HFFc6 (cell line): Measurements from ENCODE around the gene PKD1. TPM values are rescaled to one million over a fixed set of nuclear protein-coding genes. Genes with fewer than 3 reads are reported as not detected.
A peak's percentile ranks its signal among the peaks of the same experiment; 100 is the strongest.

ENCODE experiments used
- DNase-seq: peaks from one replicate; pipeline ENCODE4 v3.0.0-alpha.2; 2018
- H3K27ac Mint-ChIP-seq: 2 replicates; pipeline ENCODE4 v1.8.0; 2020; ENCODE audit warnings: mild to moderate bottlenecking, mixed read lengths
- H3K27me3 Mint-ChIP-seq: 2 replicates; pipeline ENCODE4 v1.8.0; 2021; ENCODE audit warnings: mild to moderate bottlenecking, moderate library complexity, mixed read lengths; ENCODE audit not compliant: insufficient read depth
- H3K36me3 Mint-ChIP-seq: 2 replicates; pipeline ENCODE4 v1.8.0; 2021; ENCODE audit warnings: low read depth, mixed read lengths
- H3K4me1 Mint-ChIP-seq: 2 replicates; pipeline ENCODE4 v1.8.0; 2020; ENCODE audit warnings: low read depth, mixed read lengths
- H3K4me3 Mint-ChIP-seq: 2 replicates; pipeline ENCODE4 v1.8.0; 2020; ENCODE audit warnings: mild to moderate bottlenecking, moderate library complexity, mixed read lengths
- H3K9me3 Mint-ChIP-seq: 2 replicates; pipeline ENCODE4 v1.8.0; 2020; ENCODE audit warnings: mild to moderate bottlenecking, mixed read lengths
- CTCF ChIP-seq: fragments of 200-600 bp; sonication (generic); IDR thresholded peaks from 2 replicates; pipeline ENCODE4 v1.5.0; 2021; ENCODE audit warnings: antibody characterized with exemption, mild to moderate bottlenecking
- microRNA-seq: library from miRNA; unstranded; fragments of <30 nt; microRNA quantifications from one replicate; pipeline ENCODE4, GENCODE V29; 2019
- total RNA-seq, 6 experiments: library from RNA; stranded (reverse); fragmentation: NEBNext Ultra II Directional; extraction: Animal tissue kit (Norgen Biotek cat#: 25700); gene quantifications; 2 replicates in 1 of 6; 3 replicates in 5 of 6; pipeline ENCODE4 v1.2.3, GENCODE V29; 2021

PKD1 gene
- total RNA-seq, 6 experiments from 2014 or later = 77.9 to 118 (median 82.5) TPM

DNA sequence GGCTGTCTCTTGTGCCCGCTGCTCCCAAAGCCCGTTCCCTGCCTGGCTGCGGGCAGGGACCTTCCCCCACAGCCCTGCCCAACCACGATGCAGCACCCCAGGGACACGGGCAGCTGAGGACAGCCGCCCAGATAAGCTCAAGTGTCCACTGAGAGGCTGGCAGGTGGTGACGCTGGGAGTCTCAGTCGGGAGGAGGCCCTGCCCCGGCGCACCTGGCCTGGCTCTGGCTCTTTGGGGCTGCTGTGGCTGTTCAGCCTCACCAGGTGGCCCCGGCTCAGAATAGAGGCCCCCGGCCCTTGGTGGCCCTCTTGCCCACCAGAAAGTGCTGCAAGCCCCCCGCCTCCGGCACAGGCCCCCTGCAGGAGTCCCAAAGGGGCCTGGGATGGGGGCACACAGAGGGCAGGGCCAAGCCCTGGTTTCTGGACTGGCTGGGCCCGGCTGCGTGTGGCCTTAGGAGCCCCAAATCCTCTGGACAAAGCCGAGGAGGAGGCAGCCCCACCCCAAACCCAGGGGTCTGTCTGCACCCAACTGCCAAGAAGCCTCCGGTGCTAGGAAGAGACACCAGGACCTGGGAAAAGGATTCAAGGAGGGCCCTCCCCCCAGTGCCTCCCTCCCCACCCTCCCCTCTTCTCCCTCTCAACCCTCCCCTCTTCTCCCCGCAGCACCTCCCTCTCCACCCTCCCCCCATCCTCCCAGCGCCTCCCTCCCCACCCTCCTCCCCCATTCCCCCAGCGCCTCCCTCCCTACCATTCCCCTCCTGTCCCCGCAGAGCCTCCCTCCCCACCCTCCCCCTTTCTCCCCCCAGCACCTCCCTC lies 93.3 kb downstream of the PKD1 start:
- H3K27ac Mint-ChIP-seq = no peak overlapping the region
- H3K4me1 Mint-ChIP-seq = peaks cover 37% of the 10 kb centered on the region
- no peak overlapping the region for H3K4me3 Mint-ChIP-seq
- peaks cover 5% of the 10 kb centered on the region for H3K27me3 Mint-ChIP-seq
- no peaks in the 10 kb centered on the region for H3K9me3 Mint-ChIP-seq
- TF ChIP-seq CTCF = no peak
- H3K36me3 Mint-ChIP-seq = no peaks in the 10 kb centered on the region
- DNase-seq = no peak

DNA sequence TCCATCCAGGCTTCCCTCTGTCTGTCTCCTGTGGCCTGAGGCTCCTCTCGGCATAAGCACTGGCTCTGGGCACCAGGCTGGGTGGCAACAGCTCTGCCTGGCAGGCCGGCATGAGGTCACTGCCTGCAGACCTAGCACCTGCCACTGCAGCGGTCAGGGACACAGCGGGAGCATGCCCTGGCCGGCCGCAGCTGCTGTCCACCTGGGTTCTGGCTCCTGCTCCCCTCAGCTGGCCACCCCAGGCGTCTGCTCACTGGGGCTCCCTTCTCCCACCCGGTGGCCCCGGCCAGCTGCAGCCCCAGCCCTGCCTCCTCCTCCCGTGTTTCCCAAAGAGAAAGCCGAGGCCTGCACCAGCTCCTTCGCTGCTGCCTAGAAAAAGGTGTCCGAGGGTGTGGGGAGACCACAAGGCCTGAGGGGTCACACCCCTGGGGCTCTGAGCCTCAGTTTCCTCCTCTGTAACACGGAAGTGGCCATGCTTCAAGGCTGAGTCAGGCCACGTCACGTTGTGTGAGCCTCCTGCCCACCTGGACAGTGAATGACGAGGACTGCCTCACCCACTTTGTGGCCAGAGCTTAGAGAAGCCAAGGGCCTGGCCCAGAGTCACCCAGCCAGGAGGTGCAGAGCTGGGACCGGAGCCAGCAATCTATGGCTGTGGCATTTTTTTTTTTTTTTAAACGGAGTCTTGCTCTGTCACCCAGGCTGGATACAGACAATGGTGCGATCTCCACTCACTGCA lies 94.7 kb downstream of the PKD1 start:
- DNase-seq = peak; percentile 56
- Mint-ChIP-seq H3K4me1 (peaks cover 26% of the 10 kb centered on the region), H3K9me3 (no peaks in the 10 kb centered on the region), H3K27me3 (peaks cover 5% of the 10 kb centered on the region), H3K4me3 (no peak overlapping the region), H3K36me3 (no peaks in the 10 kb centered on the region), H3K27ac (peak overlapping the region; percentile 91)
- TF ChIP-seq CTCF = no peak

GRCh38 chr16:2040041-2040786 lies 95.5 kb downstream of the PKD1 start:
- Mint-ChIP-seq H3K36me3 (no peaks in the 10 kb centered on the region), H3K4me1 (peaks cover 25% of the 10 kb centered on the region), H3K9me3 (no peaks in the 10 kb centered on the region), H3K4me3 (no peak overlapping the region), H3K27ac (peak overlapping the region; percentile 91), H3K27me3 (peaks cover 5% of the 10 kb centered on the region)
- TF ChIP-seq CTCF = no peak
- DNase-seq = no peak

DNA sequence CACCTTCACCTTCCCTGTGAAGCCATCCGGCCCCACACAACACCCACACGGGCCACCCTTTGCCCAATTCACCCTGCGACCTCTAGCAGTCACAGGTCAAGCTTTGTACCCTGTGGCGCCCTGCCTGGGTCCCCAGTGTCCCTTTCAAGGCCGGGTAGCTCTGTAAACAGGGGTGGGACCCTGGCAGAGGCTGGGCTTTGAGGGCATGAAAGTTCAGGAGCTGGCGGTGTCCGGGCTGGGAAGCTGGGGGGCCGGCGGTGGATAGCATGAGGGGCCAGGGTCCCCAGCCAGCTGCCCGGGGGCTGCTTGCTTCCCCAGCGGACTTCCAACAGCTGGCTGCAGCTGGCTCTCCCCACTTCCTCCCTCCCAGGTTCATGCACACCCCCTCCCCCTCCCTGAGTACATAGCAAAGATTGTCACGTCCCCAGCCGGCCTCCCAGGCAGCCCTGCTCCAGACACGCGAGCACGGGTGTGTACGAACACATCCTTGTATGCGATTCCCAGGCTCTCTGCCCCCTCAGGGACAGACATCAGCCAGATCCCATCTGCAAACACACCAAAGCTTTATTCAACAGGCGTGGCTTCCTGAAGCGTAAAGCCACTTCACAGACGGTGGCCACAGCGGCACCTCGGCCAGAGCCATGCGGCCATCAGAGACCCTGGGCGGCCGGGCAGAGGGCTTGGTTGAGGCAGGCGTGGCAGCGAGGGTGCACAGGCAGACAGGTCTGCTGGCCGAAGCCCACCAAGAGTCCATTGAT lies 96.2 kb downstream of the PKD1 start:
- DNase-seq = peak; percentile 74
- peaks cover 5% of the 10 kb centered on the region for H3K27me3 Mint-ChIP-seq
- peak overlapping the region; percentile 43 for H3K4me3 Mint-ChIP-seq
- TF ChIP-seq CTCF = no peak
- H3K27ac Mint-ChIP-seq = peak overlapping the region; percentile 91
- peaks cover 25% of the 10 kb centered on the region for H3K4me1 Mint-ChIP-seq
- H3K36me3 Mint-ChIP-seq = no peaks in the 10 kb centered on the region
- no peaks in the 10 kb centered on the region for H3K9me3 Mint-ChIP-seq

Small RNAs within 50 kb of the gene (microRNA-seq; reads per million reads assigned to microRNA genes)
- gene MIR1225 (not detected), gene MIR3180-5 (not detected), gene MIR4516 (not detected), gene MIR6511B1 (not detected)

Other genes starting within 250 kb of the PKD1 start
- gene HS3ST6, start 217.5 kb downstream of the PKD1 start, total RNA-seq = not detected
- 10 to 100 TPM; 21.0 to 27.4 (median 22.7) TPM for gene MSRB1, start 192.7 kb downstream of the PKD1 start, total RNA-seq
- not detected for gene RPL3L, start 181.2 kb downstream of the PKD1 start, total RNA-seq
- gene NDUFB10, start 176.4 kb downstream of the PKD1 start, total RNA-seq = 100 to 1,000 TPM; 146 to 190 (median 173) TPM
- gene RPS2, start 171.1 kb downstream of the PKD1 start, total RNA-seq = 1,000 to 10,000 TPM; 2,281 to 2,831 (median 2,477) TPM
- gene RNF151, start 169.0 kb downstream of the PKD1 start, total RNA-seq = not detected
- gene TBL3, start 163.8 kb downstream of the PKD1 start, total RNA-seq = 10 to 100 TPM; 42.4 to 47.3 (median 44.1) TPM
- gene NOXO1, start 154.4 kb downstream of the PKD1 start, total RNA-seq = under 1 TPM in 3 of 6 experiments, not detected in 3; 0.28 to 0.46 (median 0.45) TPM
- gene GFER, start 151.7 kb downstream of the PKD1 start, total RNA-seq = 10 to 100 TPM; 28.8 to 45.5 (median 40.2) TPM
- gene SYNGR3, start 145.9 kb downstream of the PKD1 start, total RNA-seq = 1 to 10 TPM in 5 of 6 experiments, under 1 TPM in 1; 0.96 to 1.4 (median 1.2) TPM
- gene ZNF598, start 126.1 kb downstream of the PKD1 start, total RNA-seq = 10 to 100 TPM; 37.1 to 48.1 (median 40.7) TPM
- gene NPW, start 116.1 kb downstream of the PKD1 start, total RNA-seq = 1 to 10 TPM in 4 of 6 experiments, under 1 TPM in 2; 0.57 to 2.1 (median 1.4) TPM
- gene NHERF2, start 109.0 kb downstream of the PKD1 start, total RNA-seq = 100 to 1,000 TPM; 140 to 177 (median 152) TPM
- gene NTHL1, start 88.1 kb downstream of the PKD1 start, total RNA-seq = 10 to 100 TPM; 23.7 to 31.5 (median 26.4) TPM
- 10 to 100 TPM; 72.0 to 88.3 (median 83.2) TPM for gene TSC2, start 87.9 kb downstream of the PKD1 start, total RNA-seq
- gene RAB26, start 12.7 kb upstream of the PKD1 start, total RNA-seq = 1 to 10 TPM in 1 of 6 experiments, under 1 TPM in 5; 0.31 to 1.2 (median 0.65) TPM
- gene TRAF7, start 19.9 kb upstream of the PKD1 start, total RNA-seq = 10 to 100 TPM; 81.4 to 88.3 (median 85.3) TPM
- under 1 TPM; 0.06 to 0.56 (median 0.11) TPM for gene CASKIN1, start 60.7 kb upstream of the PKD1 start, total RNA-seq
- 10 to 100 TPM; 32.7 to 39.4 (median 37.5) TPM for gene MLST8, start 69.6 kb upstream of the PKD1 start, total RNA-seq
- gene BRICD5, start 75.0 kb upstream of the PKD1 start, total RNA-seq = 1 to 10 TPM; 1.1 to 2.6 (median 1.8) TPM
- gene PGP, start 78.9 kb upstream of the PKD1 start, total RNA-seq = 10 to 100 TPM; 12.8 to 17.8 (median 15.1) TPM
- gene E4F1, start 87.7 kb upstream of the PKD1 start, total RNA-seq = 10 to 100 TPM; 15.8 to 19.8 (median 16.7) TPM
- gene DNASE1L2, start 100.5 kb upstream of the PKD1 start, total RNA-seq = 1 to 10 TPM in 4 of 6 experiments, under 1 TPM in 2; 0.82 to 1.5 (median 1.1) TPM
- 10 to 100 TPM; 30.3 to 47.8 (median 35.4) TPM for gene ECI1, start 115.7 kb upstream of the PKD1 start, total RNA-seq
- 100 to 1,000 TPM; 127 to 163 (median 140) TPM for gene RNPS1, start 132.2 kb upstream of the PKD1 start, total RNA-seq
- gene ABCA3, start 204.8 kb upstream of the PKD1 start, total RNA-seq = 1 to 10 TPM; 1.9 to 3.6 (median 2.4) TPM